COLO829 (cell line): Measurements from ENCODE around the gene ARHGEF26.
A peak's percentile ranks its signal among the peaks of the same experiment; 100 is the strongest.
"Not testable (repeated sequence)": the region's sequence is repeated elsewhere in the genome, so short reads cannot be mapped to it uniquely, and the experiment has no call there.

Source experiments
- DNase-seq: peaks from one replicate; pipeline ENCODE4 v3.0.0; 2012; ENCODE audit warnings: low spot score

Gene ARHGEF26

GRCh38 chr3:154120961-154121700, at the start of gene ARHGEF26:
Gene ARHGEF26, plus strand, starts transcription at chr3:154121390. Its CDS starts 603 bp downstream, at chr3:154121993.
- DNase-seq: peak; percentile 92

- DNase-seq: no peak
Measured at GRCh38 chr3:154074966-154075365, 46.2 kb upstream of the ARHGEF26 start.

- no peak for DNase-seq
Measured at GRCh38 chr3:154078672-154079071, 42.5 kb upstream of the ARHGEF26 start.

- no peak for DNase-seq
Measured at GRCh38 chr3:154081305-154081704, 39.9 kb upstream of the ARHGEF26 start.

- no peak for DNase-seq
Measured at GRCh38 chr3:154085071-154085470, 36.1 kb upstream of the ARHGEF26 start.

GRCh38 chr3:154085799-154086198, 35.4 kb upstream of the ARHGEF26 start:
- no peak for DNase-seq

GRCh38 chr3:154086286-154086685, 34.9 kb upstream of the ARHGEF26 start:
- no peak for DNase-seq

- not testable (repeated sequence) for DNase-seq
Measured at GRCh38 chr3:154087756-154088480, 33.3 kb upstream of the ARHGEF26 start.

- no peak for DNase-seq
Measured at GRCh38 chr3:154089421-154090420, 31.5 kb upstream of the ARHGEF26 start.

- DNase-seq: no peak
Measured at GRCh38 chr3:154094051-154094450, 27.1 kb upstream of the ARHGEF26 start.

- DNase-seq: peak; percentile 46
Measured at GRCh38 chr3:154095832-154096421, 25.3 kb upstream of the ARHGEF26 start.

- DNase-seq: no peak
Measured at GRCh38 chr3:154098376-154098775, 22.8 kb upstream of the ARHGEF26 start.

- DNase-seq: peak; percentile 84
Measured at GRCh38 chr3:154100556-154100955, 20.6 kb upstream of the ARHGEF26 start.

GRCh38 chr3:154101250-154101649, 19.9 kb upstream of the ARHGEF26 start:
- DNase-seq: no peak

- DNase-seq: no peak
Measured at GRCh38 chr3:154102225-154102624, 19.0 kb upstream of the ARHGEF26 start.

- DNase-seq: no peak
Measured at GRCh38 chr3:154105218-154105975, 15.8 kb upstream of the ARHGEF26 start.

- no peak for DNase-seq
Measured at GRCh38 chr3:154111365-154111935, 9.7 kb upstream of the ARHGEF26 start.

- DNase-seq: no peak
Measured at GRCh38 chr3:154112146-154112852, 8.9 kb upstream of the ARHGEF26 start.

- no peak for DNase-seq
Measured at GRCh38 chr3:154113609-154114008, 7.6 kb upstream of the ARHGEF26 start.

- DNase-seq: no peak
Measured at GRCh38 chr3:154115332-154115731, 5.9 kb upstream of the ARHGEF26 start.
